Urinary bladder (tissue), 4 donors: ENCODE measurements around the gene GTF3C1. TPM values are rescaled to one million over a fixed set of nuclear protein-coding genes. Genes with fewer than 3 reads are reported as not detected.
"Not testable (repeated sequence)": the region's sequence is repeated elsewhere in the genome, so short reads cannot be mapped to it uniquely, and the experiment has no call there.

Experiments used
- DNase-seq: peaks from one replicate; pipeline ENCODE4 v3.0.0-alpha.2; 2015; ENCODE audit errors: extremely low spot score
- H3K27ac ChIP-seq: one replicate; pipeline ENCODE4 v1.5.1; 2013; ENCODE audit warnings: low read depth, mild to moderate bottlenecking, moderate library complexity
- H3K36me3 ChIP-seq: one replicate; pipeline ENCODE4 v1.6.1; 2013; ENCODE audit warnings: mild to moderate bottlenecking, moderate library complexity; ENCODE audit not compliant: insufficient read depth
- H3K4me1 ChIP-seq: one replicate; pipeline ENCODE4 v1.6.1; 2013; ENCODE audit warnings: mild to moderate bottlenecking, moderate library complexity; ENCODE audit not compliant: insufficient read depth
- H3K4me3 ChIP-seq: one replicate; pipeline ENCODE4 v1.5.1; 2013; ENCODE audit warnings: low read depth, low read length
- WGBS: extraction: QIAGEN DNeasy Blood & Tissue Kit; methylation state at CpG from one replicate; pipeline ENCODE4 v1.1.7; 2013; 5-methylcytosine and 5-hydroxymethylcytosine counted together
- polyA plus RNA-seq: library from polyadenylated mRNA; stranded (reverse); fragments of 200-250 nt; gene quantifications from one replicate; pipeline ENCODE4 v1.2.3, GENCODE V29; 2013
- total RNA-seq: library from RNA; depleted of rRNA; stranded (reverse); fragments of >200 nt; gene quantifications from one replicate; pipeline ENCODE4 v1.2.3, GENCODE V29; 2014
- donor health status: healthy with polysubstance abuse.
- donor health status: healthy.

Gene GTF3C1
- total and polyA plus RNA-seq, 2 donors: 43.4 to 55.5 TPM

- DNase-seq: no peak
- 67% methylated on average over 18 of the region's 18 CpGs for WGBS
- H3K36me3 ChIP-seq: no peaks in the 10 kb centered on the region
- H3K4me3 ChIP-seq: no peak overlapping the region
- no peak overlapping the region for H3K27ac ChIP-seq
- no peaks in the 10 kb centered on the region for H3K4me1 ChIP-seq
Observed at GRCh38 chr16:27439271-27440018, 110.3 kb downstream of the GTF3C1 start.

DNA sequence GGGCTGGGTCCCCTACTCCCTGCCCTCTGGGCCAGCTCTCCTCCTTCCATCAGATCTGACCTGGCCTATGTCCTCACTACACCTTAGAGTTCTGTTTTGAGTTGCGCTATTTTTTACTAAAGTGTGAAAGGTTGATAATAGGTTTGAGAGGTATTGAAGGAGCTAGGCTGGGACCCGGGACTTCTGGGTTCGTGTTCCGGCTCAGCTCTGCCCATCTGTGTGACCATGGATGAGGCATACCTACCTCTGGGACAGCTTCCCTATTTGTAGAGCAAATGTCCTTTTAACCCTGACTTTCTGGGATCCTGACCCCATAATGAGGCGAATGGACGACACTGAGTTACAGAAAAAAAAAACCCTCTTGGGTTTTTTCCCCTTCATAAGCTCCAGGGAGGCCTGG is 111.8 kb downstream of the GTF3C1 start:
- H3K36me3 ChIP-seq: no peaks in the 10 kb centered on the region
- H3K27ac ChIP-seq: no peak overlapping the region
- H3K4me1 ChIP-seq: no peaks in the 10 kb centered on the region
- no peak for DNase-seq
- 93% methylated on average over 6 of the region's 6 CpGs for WGBS
- H3K4me3 ChIP-seq: no peak overlapping the region

GRCh38 chr16:27436921-27437650 is 112.6 kb downstream of the GTF3C1 start:
- 85% methylated on average over 9 of the region's 9 CpGs for WGBS
- no peaks in the 10 kb centered on the region for H3K36me3 ChIP-seq
- no peak overlapping the region for H3K27ac ChIP-seq
- H3K4me3 ChIP-seq: no peak overlapping the region
- no peak for DNase-seq
- H3K4me1 ChIP-seq: no peaks in the 10 kb centered on the region

- WGBS: 91% methylated on average over 8 of the region's 8 CpGs
- Histone ChIP-seq H3K4me1 (no peaks in the 10 kb centered on the region), H3K36me3 (no peaks in the 10 kb centered on the region), H3K27ac (no peak overlapping the region), H3K4me3 (no peak overlapping the region)
- DNase-seq: no peak
Observed at GRCh38 chr16:27436065-27436464, 113.6 kb downstream of the GTF3C1 start.

DNA sequence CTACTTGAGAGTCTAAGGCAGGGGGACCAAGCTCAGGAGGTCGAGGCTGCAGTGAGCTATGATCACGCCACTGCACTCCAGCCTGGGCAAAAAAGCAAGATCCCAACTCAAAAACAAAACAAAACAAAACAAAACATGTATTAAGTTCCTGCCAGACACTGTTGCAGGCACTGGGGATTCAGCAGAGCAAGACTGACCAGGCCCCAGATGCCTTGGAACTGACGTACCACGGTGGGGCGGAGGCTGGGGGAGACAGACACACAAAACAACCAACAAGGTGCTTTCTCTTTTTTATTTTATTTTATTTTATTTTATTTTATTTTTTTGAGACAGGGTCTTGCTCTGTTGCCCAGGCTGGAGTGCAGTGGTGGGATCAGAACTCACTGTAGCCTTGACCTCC is 114.6 kb downstream of the GTF3C1 start:
- 89% methylated on average over 5 of the region's 5 CpGs for WGBS
- not testable (repeated sequence) for H3K27ac ChIP-seq, H3K4me1 ChIP-seq, H3K4me3 ChIP-seq, H3K36me3 ChIP-seq, DNase-seq

- no peak overlapping the region for H3K4me3 ChIP-seq
- WGBS: 86% methylated on average over 16 of the region's 16 CpGs
- H3K4me1 ChIP-seq: no peaks in the 10 kb centered on the region
- no peak overlapping the region for H3K27ac ChIP-seq
- no peak for DNase-seq
- H3K36me3 ChIP-seq: no peaks in the 10 kb centered on the region
Observed at GRCh38 chr16:27434141-27435051, 115.3 kb downstream of the GTF3C1 start.

DNA sequence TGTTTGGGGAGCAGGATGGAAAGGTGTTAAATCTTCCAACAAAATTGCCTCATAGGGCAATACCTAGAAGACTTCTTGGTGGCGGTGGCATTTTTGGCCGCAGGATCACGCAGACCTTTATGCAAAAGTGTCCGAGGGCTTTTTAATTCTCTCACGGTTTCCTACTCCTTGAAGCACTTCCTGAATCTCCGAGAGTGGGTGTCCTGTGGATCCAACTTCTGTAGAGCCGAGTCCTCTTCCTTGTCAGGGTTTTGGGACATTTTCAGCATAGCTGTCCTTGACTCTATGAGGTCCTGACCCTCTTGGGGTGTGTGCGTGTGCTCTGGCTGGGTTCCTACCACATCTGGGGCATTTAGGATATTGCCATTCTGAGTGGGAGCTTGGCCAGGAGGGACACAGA is 116.1 kb downstream of the GTF3C1 start:
- WGBS: 76% methylated on average over 8 of the region's 8 CpGs
- Histone ChIP-seq H3K4me3 (no peak overlapping the region), H3K27ac (no peak overlapping the region), H3K4me1 (no peaks in the 10 kb centered on the region), H3K36me3 (no peaks in the 10 kb centered on the region)
- DNase-seq: no peak

DNA sequence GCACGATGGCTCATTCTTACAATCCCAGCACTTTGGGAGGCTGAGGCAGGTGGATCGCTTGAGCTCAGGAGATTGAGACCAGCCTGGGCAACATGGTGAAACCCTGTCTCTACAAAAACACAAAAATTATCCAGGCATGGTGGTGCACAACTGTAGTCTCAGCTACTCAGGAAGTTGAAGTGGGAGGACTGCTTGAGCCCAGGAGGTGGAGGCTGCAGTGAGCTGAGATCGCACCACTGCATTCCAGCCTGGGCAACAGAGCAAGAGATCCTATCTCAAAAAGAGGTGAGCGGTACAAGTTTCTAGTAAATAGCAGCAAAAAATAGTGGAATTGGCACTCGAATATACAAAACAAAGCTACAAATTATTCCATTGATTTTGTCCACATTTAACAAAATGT is 116.5 kb downstream of the GTF3C1 start:
- H3K4me1 ChIP-seq, DNase-seq, H3K27ac ChIP-seq, H3K36me3 ChIP-seq, H3K4me3 ChIP-seq: not testable (repeated sequence)
- 79% methylated on average over 5 of the region's 5 CpGs for WGBS

DNA sequence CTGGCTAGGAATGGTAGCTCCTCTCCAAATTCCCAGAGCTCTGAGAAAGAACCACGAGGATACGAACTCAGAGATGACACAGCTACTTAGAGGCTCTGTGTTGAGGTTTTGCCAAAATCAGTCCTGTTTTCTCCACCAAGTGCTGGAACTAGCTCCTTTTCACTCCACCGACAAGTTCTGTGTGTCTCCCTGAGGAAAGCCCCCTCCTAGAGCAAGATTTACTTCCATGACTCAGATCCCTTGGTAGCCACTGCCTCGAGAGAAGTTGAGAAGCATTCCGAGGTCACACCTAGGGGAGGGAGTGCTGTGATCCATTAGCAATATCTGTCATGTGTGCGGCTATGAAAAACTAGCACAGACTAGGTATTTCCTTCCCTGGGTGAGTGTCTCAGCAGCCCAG is 117.2 kb downstream of the GTF3C1 start:
- no peaks in the 10 kb centered on the region for H3K36me3 ChIP-seq
- no peak for DNase-seq
- no peak overlapping the region for H3K4me3 ChIP-seq
- 38% methylated on average over 6 of the region's 6 CpGs for WGBS
- no peaks in the 10 kb centered on the region for H3K4me1 ChIP-seq
- H3K27ac ChIP-seq: no peak overlapping the region

- no peak for DNase-seq
- H3K27ac ChIP-seq: no peak overlapping the region
- no peaks in the 10 kb centered on the region for H3K4me1 ChIP-seq
- no peak overlapping the region for H3K4me3 ChIP-seq
- 75% methylated on average over 15 of the region's 15 CpGs for WGBS
- no peaks in the 10 kb centered on the region for H3K36me3 ChIP-seq
Observed at GRCh38 chr16:27431773-27432532, 117.8 kb downstream of the GTF3C1 start.

- 75% methylated on average over 10 of the region's 10 CpGs for WGBS
- Histone ChIP-seq H3K36me3 (no peaks in the 10 kb centered on the region), H3K27ac (no peak overlapping the region), H3K4me3 (no peak overlapping the region), H3K4me1 (no peaks in the 10 kb centered on the region)
- no peak for DNase-seq
Observed at GRCh38 chr16:27430923-27431484, 118.7 kb downstream of the GTF3C1 start.

DNA sequence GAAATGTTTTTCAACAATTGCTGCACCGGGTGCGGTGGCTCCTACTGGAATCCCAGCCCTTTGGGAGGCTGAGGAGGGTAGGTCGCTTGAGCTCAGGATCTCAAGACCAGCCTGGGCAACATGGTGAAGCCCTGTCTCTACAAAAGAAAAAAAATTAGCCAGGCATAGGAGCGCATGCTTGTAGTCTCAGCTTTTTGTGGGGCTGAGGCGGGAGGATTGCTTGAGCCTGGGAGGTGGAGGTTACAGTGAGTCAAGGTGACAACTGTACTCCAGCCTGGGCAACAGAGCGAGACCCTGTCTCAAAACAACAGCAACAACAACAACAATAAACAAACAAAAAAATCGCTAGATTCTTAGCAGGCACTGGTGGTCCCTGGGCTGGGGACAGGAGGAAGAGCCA is 119.2 kb downstream of the GTF3C1 start:
- H3K27ac ChIP-seq: no peak overlapping the region
- H3K4me1 ChIP-seq: no peaks in the 10 kb centered on the region
- no peaks in the 10 kb centered on the region for H3K36me3 ChIP-seq
- H3K4me3 ChIP-seq: no peak overlapping the region
- WGBS: 87% methylated on average over 7 of the region's 7 CpGs
- DNase-seq: no peak

DNA sequence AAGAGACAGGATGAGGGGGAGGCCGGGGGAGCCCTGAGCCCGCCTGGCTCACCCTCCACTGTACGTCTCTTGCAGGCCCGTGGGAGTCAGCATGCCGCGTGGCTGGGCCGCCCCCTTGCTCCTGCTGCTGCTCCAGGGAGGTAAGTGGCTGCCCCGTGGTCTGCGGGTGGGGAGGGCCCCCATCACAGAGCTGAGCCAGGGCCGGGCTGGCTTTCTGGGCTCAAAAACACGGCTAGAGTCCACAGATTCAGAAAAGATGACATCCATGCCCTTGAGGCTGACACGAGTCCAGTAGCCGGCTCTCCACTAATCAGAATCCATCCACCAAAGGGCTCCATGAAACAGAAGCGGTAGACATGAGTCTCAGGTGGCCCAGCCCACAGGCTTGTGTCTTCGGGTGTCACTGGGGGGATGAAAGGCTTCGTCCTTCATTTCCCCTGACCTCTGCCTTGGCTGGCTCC is 119.7 kb downstream of the GTF3C1 start:
- Histone ChIP-seq H3K27ac (no peak overlapping the region), H3K36me3 (no peaks in the 10 kb centered on the region), H3K4me1 (no peaks in the 10 kb centered on the region), H3K4me3 (no peak overlapping the region)
- 68% methylated on average over 16 of the region's 16 CpGs for WGBS
- DNase-seq: no peak
